GM19452 (cell line): ENCODE data around the gene RERE.
"Not testable (repeated sequence)": the region's sequence is repeated elsewhere in the genome, so short reads cannot be mapped to it uniquely, and the experiment has no call there.

ENCODE experiments used
- ATAC-seq: cut with Tn5 transposase; IDR thresholded peaks from one replicate; pipeline ENCODE4 v1.9.1; 2021; ENCODE audit not compliant: unreplicated experiment

RERE gene

DNA sequence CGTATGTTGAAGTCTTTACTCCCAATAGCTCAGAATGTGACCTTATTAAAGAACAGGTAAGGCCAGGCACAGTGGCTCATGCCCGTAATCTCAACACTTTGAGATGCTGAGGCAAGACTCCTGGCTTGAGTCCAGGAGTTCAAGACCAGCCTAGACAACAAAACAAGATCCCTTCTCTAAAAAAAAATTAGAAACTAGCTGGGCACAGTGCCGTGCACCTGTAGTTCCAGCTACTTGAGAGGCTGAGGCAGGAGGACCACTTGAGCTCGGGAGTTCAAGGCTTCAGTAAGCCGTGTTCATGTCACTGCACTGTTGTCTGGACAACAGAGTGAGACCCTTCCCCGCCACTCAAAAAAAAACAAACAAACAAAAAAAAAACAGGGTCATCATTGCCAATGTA, 171.3 kb downstream of the RERE start:
- no peak for ATAC-seq

DNA sequence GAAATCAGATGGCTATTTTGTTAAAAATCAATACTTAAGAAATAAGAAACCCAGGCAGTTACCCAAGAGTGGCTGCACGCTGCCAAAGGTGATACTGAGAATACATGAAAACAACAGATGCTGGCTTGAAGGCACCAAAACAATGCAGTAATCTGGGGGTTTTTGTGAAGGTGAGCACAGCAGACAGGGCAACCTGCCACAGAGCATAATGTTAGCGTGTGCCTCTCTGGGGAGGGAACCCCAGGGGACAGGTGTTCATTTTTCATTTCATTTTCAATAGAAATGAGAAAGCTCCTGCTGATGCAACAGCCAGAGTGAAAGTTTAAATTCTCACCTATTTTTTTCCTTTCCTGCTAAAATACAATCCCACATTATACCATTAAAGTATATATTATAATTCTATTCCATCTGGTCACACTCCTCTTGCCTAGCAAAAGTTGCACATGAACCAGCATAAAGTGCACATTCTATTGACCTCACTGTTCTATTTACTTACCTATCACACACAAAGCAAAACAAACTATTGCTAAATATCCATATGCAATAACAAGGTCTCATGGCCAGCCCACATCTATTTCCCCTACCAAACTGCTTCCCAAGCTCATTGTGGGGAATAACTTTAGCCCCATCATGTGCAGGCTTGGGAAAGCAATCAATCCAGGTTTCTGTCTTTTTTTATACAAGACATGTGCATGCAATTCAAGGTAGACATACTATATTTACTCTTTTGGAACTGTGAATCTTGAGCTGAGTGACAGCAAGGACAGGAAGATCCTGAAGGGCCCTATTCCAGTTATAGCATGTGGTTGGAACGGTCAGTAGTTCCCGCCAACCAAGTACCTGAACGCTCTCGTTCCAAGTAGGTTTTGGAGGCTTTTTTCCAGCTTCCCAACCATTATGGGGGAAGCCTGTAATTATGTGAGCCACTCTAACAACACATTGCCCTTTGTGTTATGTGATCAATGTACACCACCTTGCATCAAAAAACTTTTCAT, 173.6 kb downstream of the RERE start:
- ATAC-seq = peak; percentile 57

- no peak for ATAC-seq
Observed at GRCh38 chr1:8642114-8642513, 175.3 kb downstream of the RERE start.

DNA sequence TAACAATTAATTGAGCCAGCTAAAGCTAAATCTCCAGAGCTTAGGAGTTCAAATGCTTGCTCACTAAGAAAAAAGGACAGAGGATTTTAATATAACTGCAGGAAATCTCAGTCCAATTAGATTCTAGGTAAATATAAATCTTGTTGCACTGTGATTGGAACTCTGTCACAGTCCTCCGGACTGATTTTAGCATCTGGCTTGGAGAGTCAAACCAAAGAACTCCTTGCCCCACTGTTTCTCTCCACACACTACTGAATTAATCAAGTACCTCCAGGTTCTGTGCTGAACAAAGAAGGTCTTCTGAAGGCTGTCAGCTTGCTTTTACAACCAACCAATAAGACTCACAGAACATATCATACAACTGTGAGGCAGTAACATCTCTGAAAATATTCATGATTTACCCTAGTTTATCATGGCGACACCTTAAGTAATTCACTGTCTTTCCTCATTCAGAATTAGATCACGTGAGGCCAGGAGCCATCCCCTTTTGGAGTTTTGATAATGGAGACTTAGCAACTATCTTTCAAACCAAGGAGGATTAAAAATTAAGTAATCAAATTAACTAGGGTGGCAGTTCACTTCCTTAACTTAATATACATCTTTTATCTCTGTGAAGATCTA, 176.0 kb downstream of the RERE start:
- ATAC-seq = no peak

DNA sequence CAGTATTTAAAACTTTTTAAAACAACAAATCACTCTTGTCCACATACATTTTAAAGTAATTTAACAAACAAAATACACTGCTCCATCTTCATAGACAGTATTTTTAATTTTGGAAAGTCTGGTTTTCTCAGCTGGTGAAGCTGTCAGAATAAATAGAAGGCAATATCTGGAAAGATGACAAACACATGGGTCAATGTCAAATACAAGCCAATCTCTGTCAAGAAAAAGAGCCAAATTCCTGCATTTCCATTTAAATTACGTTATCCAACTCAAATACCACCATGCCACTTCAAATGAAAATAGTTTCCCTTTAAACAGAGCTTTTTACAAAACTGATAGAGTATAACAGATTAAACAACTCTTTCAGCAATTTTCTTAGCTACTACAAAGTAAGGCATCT, 176.5 kb downstream of the RERE start:
- ATAC-seq = no peak

DNA sequence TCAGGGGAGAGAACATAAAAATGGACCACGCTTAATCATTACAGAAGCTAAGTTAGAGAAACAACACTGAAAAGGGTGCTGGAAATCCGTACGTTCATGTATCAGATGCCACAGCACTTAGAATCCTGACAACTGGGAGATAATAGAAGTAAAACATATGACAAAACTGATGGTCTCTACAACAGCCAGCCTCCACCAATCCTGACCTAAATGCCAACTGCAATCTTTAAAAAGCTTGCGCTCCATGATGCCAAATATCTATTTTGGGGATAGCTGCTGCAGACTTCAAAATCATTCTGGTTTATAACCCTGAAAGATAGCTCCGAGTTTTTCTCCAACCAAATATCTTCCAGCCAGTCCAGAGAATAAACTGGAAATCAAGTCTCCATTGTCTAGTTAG, 178.3 kb downstream of the RERE start:
- ATAC-seq = no peak

- no peak for ATAC-seq
Observed at GRCh38 chr1:8633741-8634501, 183.5 kb downstream of the RERE start.

DNA sequence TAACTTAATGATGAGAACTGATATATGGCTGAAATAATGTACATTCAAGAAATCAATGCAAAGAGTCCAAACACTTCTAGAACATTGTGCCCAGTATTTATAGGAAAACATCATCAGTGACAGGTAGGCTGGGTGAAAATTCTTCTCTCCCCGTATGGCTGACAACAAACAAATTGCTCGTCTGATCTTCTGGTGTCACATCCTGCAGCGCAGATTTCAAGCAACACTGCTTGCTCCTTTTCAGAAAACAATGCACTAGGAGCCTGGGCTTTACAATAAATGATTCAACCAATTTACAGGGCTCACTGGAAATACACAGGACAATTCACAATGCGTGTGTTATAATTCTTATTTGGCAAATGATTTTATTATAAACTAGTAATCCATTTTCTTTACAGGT, 185.3 kb downstream of the RERE start:
- ATAC-seq = no peak

DNA sequence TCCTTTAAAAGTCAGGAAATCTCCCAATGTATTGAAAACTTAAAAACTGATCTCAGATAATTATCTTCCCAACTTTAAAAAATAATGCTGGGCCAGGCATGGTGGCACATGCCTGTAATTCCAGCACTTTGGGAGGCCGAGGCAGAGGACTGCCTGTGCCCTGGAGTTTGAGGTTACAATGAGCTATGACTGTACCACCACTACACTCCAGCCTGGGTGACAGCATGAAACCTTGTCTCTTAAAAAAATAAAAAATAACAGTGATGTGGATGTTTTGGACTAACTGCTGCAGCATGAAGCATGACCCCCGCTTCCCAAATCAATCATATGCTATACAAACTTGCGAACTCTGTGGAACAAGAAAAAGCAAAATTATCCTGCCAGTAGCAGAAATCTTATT, 186.3 kb downstream of the RERE start:
- ATAC-seq = no peak

- ATAC-seq = peak; percentile 74
Observed at GRCh38 chr1:8629241-8630091, 188.0 kb downstream of the RERE start.

GRCh38 chr1:8628606-8629005, 188.8 kb downstream of the RERE start:
- no peak for ATAC-seq

- ATAC-seq = no peak
Observed at GRCh38 chr1:8627728-8628127, 189.7 kb downstream of the RERE start.

DNA sequence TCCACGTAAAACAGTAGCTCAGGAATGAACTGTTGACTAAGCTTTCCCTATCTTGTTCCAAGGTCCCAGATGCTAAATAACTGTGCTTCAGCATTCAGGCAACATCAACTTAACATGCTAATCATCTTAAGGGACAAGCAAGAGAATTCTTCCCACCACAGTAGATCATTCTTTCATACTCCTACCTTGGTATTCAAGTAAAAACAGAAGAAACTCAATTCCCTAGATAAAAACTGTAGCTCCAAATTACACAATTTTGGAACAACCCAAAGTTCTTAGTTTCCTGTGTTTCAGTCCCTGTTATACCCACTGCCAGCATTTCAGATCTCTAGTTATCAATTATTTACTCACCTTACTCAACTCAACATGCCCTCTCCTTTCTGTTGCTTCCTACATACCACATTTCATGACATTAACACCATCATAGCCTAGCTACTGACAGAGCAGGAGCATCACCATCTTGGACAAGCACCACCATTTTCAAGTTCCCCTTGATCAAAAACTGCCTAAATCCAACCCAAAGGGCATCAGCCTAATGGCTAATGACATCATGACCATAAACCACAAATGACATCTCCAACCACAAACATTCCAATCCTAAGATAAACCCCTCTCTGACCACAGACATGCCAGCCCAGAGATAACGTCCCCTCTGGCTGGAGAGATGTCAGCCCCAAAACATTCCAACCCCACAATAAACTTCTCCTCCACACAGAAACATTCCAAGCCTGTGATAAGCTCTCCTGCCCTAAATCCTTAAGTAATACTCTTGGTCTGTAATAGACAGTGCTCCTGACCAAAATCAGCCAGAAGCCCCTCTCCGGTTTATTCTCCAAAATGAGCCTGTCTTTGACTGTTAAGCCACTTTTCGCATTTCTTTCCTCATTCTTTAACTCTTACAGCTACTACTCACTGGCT, 191.2 kb downstream of the RERE start:
- no peak for ATAC-seq

DNA sequence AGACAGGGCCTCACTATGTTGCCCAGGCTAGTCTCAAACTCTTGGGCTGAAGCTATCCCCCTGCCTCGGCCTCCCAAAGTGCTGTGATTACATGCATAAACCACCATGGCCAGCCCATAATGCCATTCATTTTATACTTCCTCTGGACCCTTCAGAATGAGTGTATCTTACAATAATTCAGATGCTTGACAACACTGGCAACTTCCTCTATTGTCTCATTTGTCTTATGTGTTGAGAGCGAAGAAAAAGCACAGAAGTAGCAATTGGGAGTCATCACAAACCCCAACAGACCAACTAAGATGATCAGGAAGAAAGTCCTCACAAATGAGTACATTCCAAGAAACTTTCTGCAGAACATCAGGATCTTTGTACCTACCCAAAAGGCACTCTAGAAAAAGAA, 191.9 kb downstream of the RERE start:
- ATAC-seq = no peak

GRCh38 chr1:8623651-8624192, 193.7 kb downstream of the RERE start:
- not testable (repeated sequence) for ATAC-seq

DNA sequence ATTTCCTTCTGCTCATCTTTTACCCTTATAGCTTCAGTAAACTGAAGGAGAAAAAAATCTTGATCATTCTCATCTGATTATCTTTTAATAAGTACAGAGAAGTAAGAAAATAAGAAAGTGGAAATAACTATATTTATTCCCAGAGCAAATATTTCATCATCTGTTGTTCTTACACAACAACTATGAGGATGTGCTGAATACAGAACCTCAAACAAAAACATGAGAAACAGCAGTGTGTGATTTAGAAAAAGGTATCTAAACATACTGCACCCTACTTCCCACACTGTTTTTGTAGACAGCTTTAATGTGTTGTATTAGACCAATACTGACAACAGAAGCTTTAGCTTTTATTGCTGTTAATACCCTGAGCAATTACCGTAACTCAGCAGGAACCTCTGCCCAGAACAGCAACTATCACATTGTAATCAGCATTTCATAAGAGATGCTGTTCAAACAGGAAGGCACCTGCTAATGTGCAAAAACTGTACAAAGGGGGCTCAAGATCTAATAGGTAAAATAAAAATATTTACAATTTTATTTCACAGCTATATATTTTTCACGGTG, 195.6 kb downstream of the RERE start:
- not testable (repeated sequence) for ATAC-seq

DNA sequence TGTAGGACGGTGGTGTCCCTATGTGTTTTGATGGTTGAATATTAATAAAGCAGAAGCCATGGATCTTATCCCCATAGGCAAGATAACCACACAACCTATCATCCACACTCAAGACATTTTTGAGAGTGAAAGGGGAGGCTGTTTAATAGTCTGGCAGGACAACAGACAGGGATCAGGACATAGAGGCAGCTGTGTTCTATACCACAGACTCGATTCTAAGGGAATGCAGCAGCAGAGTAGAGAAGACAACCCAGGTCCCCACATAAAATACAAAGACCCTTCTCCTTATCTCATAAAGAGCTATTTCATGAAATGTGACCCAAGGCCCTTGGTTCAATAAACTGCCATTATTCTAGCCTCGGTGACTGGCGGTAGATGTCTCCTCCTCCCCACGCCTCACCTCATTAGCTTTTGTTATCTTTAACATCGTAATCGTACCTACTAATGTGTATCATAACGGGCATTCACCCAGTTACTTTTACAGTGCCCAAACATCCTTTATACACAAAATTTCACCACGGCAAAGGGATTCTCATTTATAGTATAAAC, 196.3 kb downstream of the RERE start:
- not testable (repeated sequence) for ATAC-seq

GRCh38 chr1:8619917-8620502, 197.4 kb downstream of the RERE start:
- ATAC-seq = not testable (repeated sequence)
